ELF-1 (cell line): ENCODE measurements around the gene TMEM186.
A peak's percentile ranks its signal among the peaks of the same experiment; 100 is the strongest.
"Not testable (repeated sequence)": the region's sequence is repeated elsewhere in the genome, so short reads cannot be mapped to it uniquely, and the experiment has no call there.

Experiments used
- DNase-seq: peaks from one replicate; pipeline ENCODE4 v3.0.0-alpha.2; 2016; ENCODE audit warnings: low read depth, low spot score

TMEM186 gene

DNA sequence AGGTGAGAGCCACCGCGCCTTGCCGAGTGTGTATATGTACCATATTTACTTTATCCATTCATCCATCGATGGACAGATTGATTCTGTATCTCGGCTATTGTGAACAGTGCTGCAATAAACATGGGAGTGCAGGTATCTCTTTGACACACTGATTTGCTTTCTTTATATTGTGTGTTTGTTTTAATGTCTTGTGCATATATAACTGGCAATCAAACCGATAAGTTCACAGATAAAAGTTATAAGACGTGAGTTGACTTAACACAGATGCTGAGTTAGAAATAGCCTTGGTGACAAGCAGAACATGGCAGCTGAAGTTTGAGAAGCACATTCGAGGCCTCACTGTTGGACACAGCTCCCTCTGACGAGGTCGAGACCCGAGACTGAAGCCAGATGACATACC, 23.2 kb downstream of the TMEM186 start:
- no peak for DNase-seq

DNA sequence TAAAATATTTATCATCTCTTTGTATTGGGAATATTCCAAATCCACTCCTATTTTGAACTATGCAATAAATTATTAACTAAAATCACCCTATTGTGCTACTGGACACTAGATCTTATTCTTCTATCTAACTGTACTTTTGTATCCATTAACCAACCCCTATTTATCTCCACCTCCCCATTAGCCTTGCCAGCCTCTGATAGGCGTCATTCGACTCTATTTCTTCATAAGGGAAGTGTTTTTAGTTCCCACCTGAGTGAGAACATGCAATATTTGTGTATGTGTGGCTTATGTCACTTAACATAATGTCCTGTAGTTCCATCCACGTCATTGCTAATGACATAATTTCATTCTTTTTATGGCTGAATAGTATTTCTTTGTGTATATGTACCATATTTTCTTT, 23.9 kb downstream of the TMEM186 start:
- DNase-seq = no peak

DNA sequence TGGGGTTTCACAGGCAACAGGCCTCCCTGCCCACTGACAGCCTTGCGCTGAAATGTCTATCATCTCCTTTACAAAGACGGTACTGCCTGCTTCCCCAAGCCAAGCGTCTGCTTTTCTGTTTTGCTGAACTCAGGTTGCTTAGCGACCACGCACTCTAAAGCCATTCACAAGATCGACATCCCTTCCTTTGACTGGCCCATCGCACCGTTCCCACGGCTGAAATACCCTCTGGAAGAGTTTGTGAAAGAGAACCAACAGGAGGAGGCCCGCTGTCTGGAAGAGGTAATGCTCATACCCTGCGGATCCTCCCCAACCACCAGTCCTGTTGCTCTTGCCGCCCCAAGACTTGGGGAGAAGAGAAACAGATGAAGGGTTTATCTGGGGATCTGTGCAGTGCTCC, 28.7 kb downstream of the TMEM186 start:
- DNase-seq = peak; percentile 67

DNA sequence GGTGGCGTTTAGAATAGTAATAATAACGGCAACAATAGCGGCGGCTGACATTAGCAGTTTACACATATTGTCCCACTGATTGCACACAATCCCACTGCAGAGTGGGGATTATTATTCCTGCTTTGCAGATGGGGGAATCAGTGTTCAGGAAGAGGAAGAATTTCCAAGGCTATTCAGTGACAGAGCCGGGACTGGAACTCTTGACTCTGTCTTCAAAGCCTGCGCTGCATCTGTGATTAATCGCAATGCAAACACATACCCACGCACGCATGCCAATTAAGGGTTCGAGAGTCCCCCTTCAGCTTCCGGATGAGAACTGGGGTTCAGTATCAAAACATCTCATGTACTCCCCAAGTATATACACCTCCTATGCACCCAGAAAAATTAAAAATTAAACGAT, 29.2 kb downstream of the TMEM186 start:
- no peak for DNase-seq

DNA sequence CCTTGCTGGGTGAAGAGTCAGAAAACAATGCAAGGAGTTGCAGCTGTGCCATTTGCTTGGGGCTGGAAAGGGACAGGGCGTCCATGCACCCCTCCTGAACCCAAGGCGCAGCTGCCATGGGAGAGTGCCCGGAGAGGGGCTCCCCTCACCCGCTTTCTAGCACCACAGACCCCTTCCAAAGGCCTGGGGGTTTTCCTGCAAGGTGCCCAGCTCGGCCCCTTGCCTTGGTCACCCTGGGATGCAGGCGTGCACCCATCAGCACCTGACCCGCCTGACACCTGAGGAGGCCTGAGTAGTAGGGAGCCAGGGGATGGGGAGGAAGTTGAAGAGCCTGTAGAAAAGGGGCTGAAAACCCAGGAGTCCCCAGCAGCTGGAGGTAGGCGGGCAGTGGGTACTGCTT, 30.3 kb downstream of the TMEM186 start:
- DNase-seq = no peak

DNA sequence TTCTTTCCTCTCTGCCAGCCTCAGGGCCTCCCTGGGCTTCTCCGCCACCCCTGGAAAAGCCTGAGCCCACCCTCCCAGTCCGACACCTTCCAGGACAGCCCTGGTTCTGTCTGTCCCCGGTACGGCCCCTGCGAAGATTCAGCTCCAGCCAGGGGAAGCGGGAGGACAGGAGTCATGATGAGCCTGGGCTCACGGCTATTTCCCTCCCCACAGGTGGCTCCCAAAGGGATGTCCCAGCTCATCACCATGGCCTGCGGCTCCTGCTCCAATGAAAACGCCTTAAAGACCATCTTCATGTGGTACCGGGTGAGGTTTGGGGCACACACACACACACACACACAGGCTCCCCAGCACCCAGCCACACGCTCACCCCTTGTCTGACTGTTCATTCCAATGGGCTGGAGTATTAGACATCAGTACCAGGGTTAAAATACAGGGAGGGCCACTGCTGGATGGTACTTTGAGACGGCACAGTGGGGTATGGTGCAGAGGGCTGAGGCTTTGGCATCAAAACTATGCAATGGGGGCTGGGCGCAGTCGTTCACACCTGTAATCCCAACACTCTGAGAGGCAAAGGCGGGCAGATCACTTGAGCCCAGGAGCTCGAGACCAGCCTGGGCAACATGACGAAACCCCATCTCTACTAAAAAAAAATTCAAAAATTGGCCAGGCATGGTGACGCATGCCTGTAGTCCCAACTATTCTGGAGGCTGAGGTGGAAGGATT, 32.8 kb downstream of the TMEM186 start:
- no peak for DNase-seq

DNA sequence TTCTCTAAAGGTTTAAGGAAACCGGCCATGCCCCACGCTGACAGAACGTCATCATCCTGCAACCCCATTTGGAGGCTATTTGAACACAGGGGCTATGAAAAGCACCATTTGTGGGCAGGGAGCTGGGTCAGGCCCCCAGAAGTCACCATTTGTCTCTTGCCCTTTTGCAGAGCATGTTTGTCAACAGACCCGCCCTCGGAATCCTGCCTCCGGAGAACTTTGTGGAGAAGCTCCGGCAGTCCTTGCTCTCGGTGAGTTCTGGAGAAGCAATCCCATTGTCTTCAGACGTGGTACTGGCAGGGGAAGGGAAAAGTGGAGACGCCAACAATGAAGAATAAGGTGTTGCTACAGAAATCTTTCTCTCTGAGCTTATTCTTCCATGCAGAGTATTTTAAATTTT, 33.5 kb downstream of the TMEM186 start:
- peak; percentile 27 for DNase-seq

DNA sequence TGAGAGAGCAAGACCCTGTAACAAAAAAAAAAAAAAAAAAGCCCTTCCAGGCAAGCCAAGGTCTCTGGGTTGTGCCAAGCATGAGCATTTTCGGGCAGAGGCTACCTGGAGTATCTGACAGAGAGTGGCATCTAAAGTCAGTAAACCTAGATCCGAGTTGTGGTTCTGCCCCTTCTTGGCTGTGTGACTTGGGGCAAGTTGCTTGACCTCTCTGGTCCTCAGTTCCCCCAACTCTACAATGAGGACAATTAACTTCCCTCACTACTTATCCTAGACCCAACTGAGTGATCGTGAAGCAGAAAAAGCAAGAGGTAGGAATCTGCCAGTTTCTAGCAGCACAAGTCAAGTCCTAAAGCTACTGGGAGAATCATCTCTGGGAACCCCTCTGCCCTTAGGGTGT, 34.4 kb downstream of the TMEM186 start:
- no peak for DNase-seq

DNA sequence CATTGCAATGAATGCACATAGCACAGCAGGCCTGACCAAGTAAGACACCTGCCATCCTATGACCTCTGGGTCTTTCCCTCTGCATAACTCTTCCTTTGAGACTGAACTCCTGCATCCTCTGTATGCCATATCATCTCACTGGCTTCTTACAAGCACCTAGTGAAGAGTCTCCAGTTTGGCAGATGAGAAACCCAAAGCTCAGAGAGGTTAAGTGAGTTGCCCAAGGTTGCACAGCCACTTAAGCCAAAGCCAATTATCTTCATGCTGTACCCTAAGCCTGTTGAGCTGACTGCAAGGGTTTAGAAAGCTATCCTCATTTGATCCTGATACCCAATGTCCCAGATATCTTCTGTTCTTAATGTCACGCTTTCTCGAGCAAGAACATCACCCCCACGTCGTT, 35.2 kb downstream of the TMEM186 start:
- DNase-seq = no peak

DNA sequence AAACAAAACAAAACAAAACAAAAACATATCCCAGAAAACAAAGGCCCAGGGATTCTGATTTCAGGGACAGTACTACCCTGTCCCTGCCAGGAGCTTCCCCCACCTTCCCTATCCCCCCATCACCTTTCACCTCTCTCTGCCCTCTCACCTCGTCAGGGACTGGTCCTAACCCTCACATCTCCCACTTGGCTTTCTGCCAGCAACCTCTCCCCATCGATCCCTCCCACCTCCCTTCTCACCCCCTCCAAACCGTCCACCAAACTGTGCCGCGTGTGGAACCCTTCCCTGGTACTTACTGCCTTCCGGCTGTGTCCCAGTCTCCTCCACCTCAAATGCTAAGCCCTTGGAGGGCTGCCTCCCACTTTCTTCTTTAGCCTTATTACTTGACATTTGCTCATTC, 36.4 kb downstream of the TMEM186 start:
- no peak for DNase-seq

DNA sequence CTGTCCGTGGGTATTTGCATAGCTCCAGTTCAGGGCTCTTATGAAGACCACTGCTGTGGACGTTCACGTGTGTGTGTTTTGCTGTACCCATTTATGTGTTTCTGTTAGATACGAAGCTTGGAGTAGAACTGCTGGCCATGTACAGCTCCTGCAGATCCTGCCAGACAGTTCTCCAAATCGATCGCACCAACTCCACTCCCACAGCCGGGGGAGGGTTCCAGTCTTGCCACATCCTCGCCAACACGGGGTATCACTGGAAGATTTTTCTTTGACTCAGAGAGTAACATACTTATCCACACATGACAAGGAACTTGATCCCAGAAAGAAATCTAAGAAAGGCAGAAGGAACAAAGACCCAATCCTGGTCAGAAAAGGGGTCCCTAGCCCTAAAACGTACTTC, 37.4 kb downstream of the TMEM186 start:
- no peak for DNase-seq

DNA sequence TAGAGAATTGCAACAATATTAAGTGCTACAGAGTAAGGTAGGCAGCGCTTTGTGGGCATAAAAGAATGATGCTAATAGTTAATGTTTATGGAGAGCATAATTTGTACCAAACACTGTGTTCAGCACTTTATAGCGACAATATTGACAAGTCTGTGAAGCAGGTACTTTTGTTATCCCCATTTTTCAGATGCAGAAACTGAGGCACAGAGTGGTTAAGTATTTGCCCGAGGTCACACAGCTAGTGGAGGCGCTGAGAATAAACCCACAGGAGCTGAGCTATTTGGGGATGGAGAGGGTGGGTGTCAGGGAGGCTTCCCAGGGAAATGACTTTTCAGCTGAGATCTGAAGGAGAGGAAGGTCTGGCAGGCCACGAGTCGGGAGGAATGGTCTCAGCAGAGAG, 39.4 kb downstream of the TMEM186 start:
- DNase-seq = no peak

DNA sequence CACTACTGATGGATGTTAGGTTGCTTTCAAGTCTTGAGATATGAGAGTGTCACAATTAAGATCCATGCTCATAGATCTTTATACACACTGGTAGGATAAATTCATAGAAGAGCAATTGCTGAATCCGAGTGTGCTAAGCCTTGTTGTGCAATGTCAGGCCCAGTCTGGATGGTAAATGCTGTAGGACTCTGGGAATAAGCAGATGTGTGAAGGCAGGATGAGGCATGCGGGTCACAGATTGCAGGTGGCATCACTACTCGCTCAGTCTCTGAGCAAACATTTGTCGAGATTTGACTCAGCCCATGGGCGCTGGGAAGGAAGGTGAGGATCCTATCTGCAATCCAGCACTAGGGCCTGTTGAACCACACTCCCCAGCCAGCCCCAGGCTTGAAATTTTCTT, 40.7 kb downstream of the TMEM186 start:
- no peak for DNase-seq

DNA sequence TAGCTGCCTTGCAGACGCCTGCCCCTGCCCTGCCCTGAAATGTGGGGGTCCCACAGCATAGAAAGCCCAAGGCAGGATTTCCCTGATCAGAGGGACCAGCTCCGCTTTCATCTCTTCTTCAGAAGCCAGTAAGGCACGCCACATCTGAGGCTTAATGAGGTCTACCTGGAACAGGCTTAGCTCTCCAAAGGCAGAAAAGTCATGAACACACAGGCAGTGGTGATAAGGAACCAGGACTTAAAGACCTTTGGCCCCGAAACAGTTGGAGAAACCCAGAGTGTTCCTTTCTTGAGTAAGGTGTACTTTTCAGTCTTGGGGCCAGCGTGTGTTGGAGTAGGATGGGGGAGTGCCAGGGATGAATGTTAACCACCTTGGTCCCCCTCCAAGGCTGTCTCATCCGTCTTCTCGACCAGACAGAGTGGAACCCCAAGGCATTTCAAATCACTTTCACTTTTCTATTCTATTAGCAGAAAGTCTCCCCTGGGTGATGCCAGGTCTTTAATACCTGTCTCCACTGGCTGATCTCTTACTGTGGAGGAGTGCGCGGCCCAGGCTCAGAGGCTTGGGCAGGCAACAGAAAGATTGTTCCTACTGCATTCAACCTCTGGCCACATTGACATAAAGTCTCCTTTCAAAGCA, 43.9 kb downstream of the TMEM186 start:
- DNase-seq = no peak

DNA sequence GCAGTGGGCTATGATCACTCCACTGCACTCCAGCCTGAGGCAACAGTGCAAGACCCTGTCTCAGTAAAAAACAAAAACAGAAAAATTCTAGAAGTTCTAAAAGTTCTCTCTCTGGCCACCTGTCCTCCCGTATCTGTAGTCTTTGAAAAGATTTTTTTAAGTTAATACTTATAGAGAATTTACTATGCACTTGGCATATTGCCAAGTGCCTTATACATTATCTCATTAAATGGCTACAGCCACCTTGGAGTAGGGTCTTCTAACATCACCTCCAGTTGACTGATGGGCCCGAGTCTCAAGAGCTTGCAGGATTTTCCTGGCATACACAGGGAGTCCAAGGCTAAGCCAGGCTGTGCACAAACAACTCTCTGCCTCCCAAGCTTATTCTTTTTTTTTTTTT, 44.7 kb downstream of the TMEM186 start:
- no peak for DNase-seq

DNA sequence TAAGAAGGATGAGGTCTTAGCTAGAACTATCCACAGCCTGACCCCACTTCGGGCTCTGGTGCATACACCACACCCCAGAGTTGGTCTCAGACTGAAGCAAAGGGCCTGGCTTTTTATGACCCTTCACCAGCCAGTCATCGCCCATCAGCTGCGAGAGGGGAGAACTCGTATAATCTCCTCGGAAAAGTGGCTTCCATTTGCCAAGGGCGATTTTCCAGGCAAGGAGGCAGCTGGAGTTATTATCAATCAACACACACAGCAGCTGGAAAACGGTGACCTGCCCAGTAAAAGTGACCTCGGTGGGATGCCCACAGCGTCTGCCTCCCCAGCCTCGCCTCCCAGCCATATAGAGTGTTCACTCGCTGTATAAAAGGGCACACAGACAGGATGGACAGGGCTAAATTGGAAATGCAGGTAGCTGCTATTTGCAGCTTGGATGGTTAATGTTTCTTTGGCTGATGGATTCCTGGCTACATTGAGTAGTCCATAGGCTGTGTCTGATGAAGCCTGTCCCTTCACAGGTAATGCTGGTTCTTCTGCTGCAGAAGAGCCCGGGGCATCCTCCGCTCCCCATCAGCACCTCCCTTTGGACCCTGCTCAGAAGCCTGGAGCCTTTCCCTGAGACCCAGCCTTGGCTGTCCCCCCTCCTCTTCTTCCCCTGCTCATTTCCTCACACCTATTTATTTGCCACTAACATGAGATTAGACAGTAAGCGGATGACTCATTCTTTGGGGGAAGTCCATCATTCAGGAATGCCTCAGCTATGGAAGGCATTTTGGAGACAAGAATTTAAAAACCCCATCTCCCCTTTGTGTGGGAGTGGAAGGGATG, 45.7 kb downstream of the TMEM186 start:
- peak; percentile 39 for DNase-seq

DNA sequence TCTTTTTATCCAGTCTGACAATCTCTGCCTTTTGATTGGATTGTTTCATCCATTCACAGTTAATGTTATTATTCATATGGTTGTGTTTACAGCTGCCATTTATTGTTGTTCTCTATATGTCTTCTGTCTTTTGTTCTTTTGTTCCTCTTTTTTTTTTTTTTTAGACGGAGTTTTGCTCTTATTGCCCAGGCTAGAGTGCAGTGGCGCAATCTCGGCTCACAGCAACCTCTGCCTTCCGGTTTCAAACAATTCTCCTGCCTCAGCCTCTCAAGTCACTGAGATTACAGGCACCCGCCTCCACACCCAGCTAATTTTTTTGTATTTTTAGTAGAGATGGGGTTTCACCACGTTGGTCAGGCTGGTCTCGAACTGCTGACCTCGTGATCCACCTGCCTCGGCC, 48.5 kb downstream of the TMEM186 start:
- DNase-seq = not testable (repeated sequence)
